Ascending aorta (tissue), 2 donors: ENCODE results near the gene CNPPD1. TPM values are rescaled to one million over a fixed set of nuclear protein-coding genes. Genes with fewer than 3 reads are reported as not detected.

ENCODE experiments used
- DNase-seq, 2 donors: peaks; one replicate each; pipeline ENCODE4 v3.0.0-alpha.2; 2019; ENCODE audit warnings: low spot score in 2 of 2
- H3K27ac ChIP-seq, 2 donors: fragments of 200-600 bp; sonication (generic); one replicate each; pipeline ENCODE4 v1.5.1; 2016 to 2017; ENCODE audit warnings: mild to moderate bottlenecking in 1 of 2
- H3K27me3 ChIP-seq: fragments of 200-600 bp; sonication (generic); one replicate; pipeline ENCODE4 v1.5.1; 2017
- H3K36me3 ChIP-seq, 2 donors: fragments of 200-600 bp; sonication (generic); one replicate each; pipeline ENCODE4 v1.5.1; 2016
- H3K4me1 ChIP-seq, 2 donors: fragments of 200-600 bp; sonication (generic); one replicate each; pipeline ENCODE4 v1.5.1; 2016 to 2017; ENCODE audit warnings: mild to moderate bottlenecking in 1 of 2
- H3K4me3 ChIP-seq, 2 donors: fragments of 200-600 bp; sonication (generic); one replicate each; pipeline ENCODE4 v1.5.1; 2016 to 2017; ENCODE audit warnings: mild to moderate bottlenecking in 1 of 2
- H3K9me3 ChIP-seq, 2 donors: fragments of 200-600 bp; sonication (generic); one replicate each; pipeline ENCODE4 v1.5.1; 2016
- CTCF ChIP-seq, 3 experiments: fragments of 200-600 bp in 2 of 3; fragments of 450-650 bp in 1 of 3; sonication (generic) in 2 of 3; IDR thresholded peaks; one replicate each; pipeline ENCODE4 v1.5.1; 2016 to 2019; ENCODE audit warnings: antibody characterized with exemption in 3 of 3, mild to moderate bottlenecking in 1 of 3, moderate library complexity in 1 of 3
- intact Hi-C: fragments of 100-400 bp; cut with DNase I; formaldehyde crosslinking; loops from one replicate; pipeline ENCODE4 v1.15.1; 2023
- total RNA-seq: library from RNA; depleted of rRNA; stranded (reverse); fragments of >200 nt; gene quantifications from one replicate; pipeline ENCODE4 v1.1.0, GENCODE V29; 2016

CNPPD1 gene
- total RNA-seq, 1 donor from 2014 or later: 49.4 TPM

GRCh38 chr2:219215871-219216534, 39.3 kb upstream of the CNPPD1 start:
- Histone ChIP-seq H3K27ac (peak overlapping the region; percentile 44 to 92), H3K4me1 (peaks cover 12 to 31% of the 10 kb centered on the region in 2 donors)

GRCh38 chr2:219214786-219215185, 38.1 kb upstream of the CNPPD1 start:
- Histone ChIP-seq H3K36me3 (peaks cover 34 to 50% of the 10 kb centered on the region in 2 donors), H3K4me3 (no peak overlapping the region), H3K9me3 (no peaks in the 10 kb centered on the region), H3K27me3 (no peaks in the 10 kb centered on the region), H3K27ac (no peak overlapping the region), H3K4me1 (peaks cover 11 to 27% of the 10 kb centered on the region in 2 donors)
- intact Hi-C loops: loop anchor here (10.0 kb wide), 1 partner anchor 470 kb away; no protein-coding TSS in a partner anchor
- DNase-seq: no peak
- no peak for TF ChIP-seq CTCF (IDR thresholded peaks at IDR 0.05)

More at GRCh38 chr2:219215871-219216534, 39.3 kb upstream of the CNPPD1 start:
- Histone ChIP-seq H3K4me3 (no peak overlapping the region), H3K27me3 (no peaks in the 10 kb centered on the region), H3K36me3 (peaks cover 39 to 54% of the 10 kb centered on the region in 2 donors), H3K9me3 (no peaks in the 10 kb centered on the region)
- no peak for TF ChIP-seq CTCF (IDR thresholded peaks at IDR 0.05)
- DNase-seq: no peak
- intact Hi-C loops: loop anchor here (10.0 kb wide), 1 partner anchor 469 kb away; no protein-coding TSS in a partner anchor

GRCh38 chr2:219214141-219214540, 37.4 kb upstream of the CNPPD1 start:
- Histone ChIP-seq H3K36me3 (peaks cover 37 to 56% of the 10 kb centered on the region in 2 donors), H3K27me3 (no peaks in the 10 kb centered on the region), H3K4me1 (peaks cover 5 to 20% of the 10 kb centered on the region in 2 donors), H3K4me3 (no peak overlapping the region), H3K27ac (no peak overlapping the region), H3K9me3 (no peaks in the 10 kb centered on the region)
- TF ChIP-seq CTCF (IDR thresholded peaks at IDR 0.05): no peak
- no peak for DNase-seq
- intact Hi-C loops: loop anchor here (10.0 kb wide), 1 partner anchor 471 kb away; no protein-coding TSS in a partner anchor

- Histone ChIP-seq H3K36me3 (peaks cover 42 to 62% of the 10 kb centered on the region in 2 donors), H3K4me1 (peaks cover 5 to 20% of the 10 kb centered on the region in 2 donors), H3K9me3 (no peaks in the 10 kb centered on the region), H3K27ac (no peak overlapping the region), H3K27me3 (no peaks in the 10 kb centered on the region), H3K4me3 (no peak overlapping the region)
- DNase-seq: peak in 1 of 2 donors; percentile 38
- intact Hi-C loops: loop anchor here (10.0 kb wide), 1 partner anchor 471 kb away; no protein-coding TSS in a partner anchor
- TF ChIP-seq CTCF (IDR thresholded peaks at IDR 0.05): no peak
Measured at GRCh38 chr2:219213486-219214071, 36.9 kb upstream of the CNPPD1 start.

GRCh38 chr2:219213026-219213415, 36.3 kb upstream of the CNPPD1 start:
- DNase-seq: peak in 1 of 2 donors; percentile 28
- Histone ChIP-seq H3K4me3 (no peak overlapping the region), H3K36me3 (peaks cover 48 to 64% of the 10 kb centered on the region in 2 donors), H3K9me3 (no peaks in the 10 kb centered on the region), H3K4me1 (peaks cover 5 to 18% of the 10 kb centered on the region in 2 donors), H3K27me3 (no peaks in the 10 kb centered on the region), H3K27ac (no peak overlapping the region)
- TF ChIP-seq CTCF (IDR thresholded peaks at IDR 0.05): no peak
- intact Hi-C loops: loop anchor here (10.0 kb wide), 1 partner anchor 472 kb away; no protein-coding TSS in a partner anchor
